NCI-H1436 (cell line): ENCODE measurements around the gene MYH9.

Source experiments
- DNase-seq: peaks from one replicate; lab custom pipeline; 2025; lab: John Stamatoyannopoulos, UW

Gene MYH9

GRCh38 chr22:36349726-36350125 lies 38.0 kb downstream of the MYH9 start:
- DNase-seq: no peak

GRCh38 chr22:36348760-36349159 lies 39.0 kb downstream of the MYH9 start:
- DNase-seq: no peak

- DNase-seq: no peak
These were observed 40.7 kb downstream of the MYH9 start for GRCh38 chr22:36347094-36347493.

- no peak for DNase-seq
These were observed 43.5 kb downstream of the MYH9 start for GRCh38 chr22:36344106-36344827.

- DNase-seq: no peak
These were observed 44.1 kb downstream of the MYH9 start for GRCh38 chr22:36343720-36344105.

GRCh38 chr22:36343070-36343719 lies 44.6 kb downstream of the MYH9 start:
- DNase-seq: no peak

- DNase-seq: no peak
These were observed 46.1 kb downstream of the MYH9 start for GRCh38 chr22:36341640-36342041.

- no peak for DNase-seq
These were observed 47.1 kb downstream of the MYH9 start for GRCh38 chr22:36340621-36341020.

GRCh38 chr22:36339171-36340065 lies 48.3 kb downstream of the MYH9 start:
- DNase-seq: no peak

- DNase-seq: no peak
These were observed 50.2 kb downstream of the MYH9 start for GRCh38 chr22:36337365-36338130.

- DNase-seq: no peak
These were observed 51.3 kb downstream of the MYH9 start for GRCh38 chr22:36336246-36337182.

GRCh38 chr22:36335621-36336020 lies 52.1 kb downstream of the MYH9 start:
- DNase-seq: no peak

GRCh38 chr22:36334821-36335603 lies 52.8 kb downstream of the MYH9 start:
- no peak for DNase-seq

- no peak for DNase-seq
These were observed 53.5 kb downstream of the MYH9 start for GRCh38 chr22:36334081-36334820.

- no peak for DNase-seq
These were observed 54.1 kb downstream of the MYH9 start for GRCh38 chr22:36333644-36334043.

GRCh38 chr22:36332623-36333332 lies 55.0 kb downstream of the MYH9 start:
- no peak for DNase-seq

- no peak for DNase-seq
These were observed 55.7 kb downstream of the MYH9 start for GRCh38 chr22:36331912-36332622.

GRCh38 chr22:36331306-36331911 lies 56.4 kb downstream of the MYH9 start:
- DNase-seq: no peak
